NT2/D1 (cell line): ENCODE measurements around the gene IPCEF1.

Source experiments
- SUZ12 ChIP-seq: IDR thresholded peaks from 2 replicates; pipeline ENCODE4 v1.6.1; 2011; ENCODE audit not compliant: insufficient read length, insufficient read depth; ENCODE audit errors: extremely low read depth
- YY1 ChIP-seq: IDR thresholded peaks from 2 replicates; pipeline ENCODE4 v1.6.1; 2011; ENCODE audit not compliant: insufficient read length, insufficient read depth

DNA sequence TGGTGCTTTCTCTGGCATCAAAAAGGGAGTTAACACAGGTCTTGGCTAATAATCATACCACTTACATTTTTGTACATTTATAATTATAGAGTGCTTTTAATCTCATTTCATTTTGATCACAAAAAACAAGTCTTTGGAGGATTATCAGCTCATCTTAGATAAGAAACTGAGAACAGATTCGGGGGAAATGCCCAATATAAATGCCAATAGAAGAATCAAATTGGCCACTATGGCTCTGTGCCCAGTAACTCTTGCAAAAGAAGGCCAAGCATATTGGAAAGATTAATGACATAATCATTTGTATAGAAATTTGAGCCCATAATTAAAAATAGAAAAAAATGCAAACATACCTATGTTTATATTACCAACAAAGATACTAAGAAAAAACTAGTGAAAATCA is 42.5 kb downstream of the IPCEF1 start:
- TF ChIP-seq SUZ12 (no peak), YY1 (no peak)
